Body of pancreas (tissue), 4 donors: ENCODE measurements around the gene TASP1. TPM values are rescaled to one million over a fixed set of nuclear protein-coding genes. Genes with fewer than 3 reads are reported as not detected.

ENCODE experiments used
- ATAC-seq: fragments of 150-250 bp; one replicate; pipeline ENCODE4 v1.9.1; 2016
- DNase-seq, 4 donors: peaks; one replicate each; pipeline ENCODE4 v3.0.0-alpha.2; 2019
- H3K27ac ChIP-seq, 4 donors: fragments of 200-600 bp; sonication (generic); 1 replicate in 3 of 4; 2 replicates in 1 of 4; pipeline versions ENCODE4 v1.5.1 to v1.6.1; 2016 to 2019; ENCODE audit warnings: mild to moderate bottlenecking in 1 of 4, mixed read lengths in 1 of 4, moderate library complexity in 1 of 4
- H3K27me3 ChIP-seq, 2 donors: fragments of 200-600 bp; sonication (generic); one replicate each; pipeline ENCODE4 v1.6.0; 2016; ENCODE audit warnings: mild to moderate bottlenecking in 1 of 2
- H3K36me3 ChIP-seq, 2 donors: fragments of 200-600 bp; sonication (generic); replicated peaks in 1 of 2; 2 replicates each; pipeline ENCODE4 v1.5.1; 2016; ENCODE audit warnings: low read depth in 2 of 2; ENCODE audit not compliant: insufficient read depth in 1 of 2
- H3K4me1 ChIP-seq: fragments of 200-600 bp; sonication (generic); one replicate; pipeline ENCODE4 v1.6.0; 2016
- H3K4me3 ChIP-seq, 2 donors: fragments of 200-600 bp; sonication (generic); 1 replicate in 1 of 2; 2 replicates in 1 of 2; pipeline ENCODE4 v1.5.1; 2016 to 2019
- H3K9me3 ChIP-seq, 3 donors: fragments of 200-600 bp; sonication (generic); 1 replicate in 2 of 3; 2 replicates in 1 of 3; pipeline ENCODE4 v1.5.1; 2016
- CTCF ChIP-seq, 7 experiments: fragments of 450-650 bp in 4 of 7; fragments of 200-600 bp in 3 of 7; sonication (generic) in 3 of 7; IDR thresholded peaks; one replicate each; pipeline ENCODE4 v1.5.1; 2016 to 2019; ENCODE audit warnings: antibody characterized with exemption in 7 of 7
- POLR2A ChIP-seq, 3 donors: fragments of 450-650 bp; IDR thresholded peaks; one replicate each; pipeline ENCODE4 v1.6.1; 2016; ENCODE audit warnings: antibody characterized with exemption in 3 of 3, mild to moderate bottlenecking in 2 of 3
- WGBS, 2 donors: methylation state at CpG; one replicate each; pipeline ENCODE4 v1.1.5; 2017; 5-methylcytosine and 5-hydroxymethylcytosine counted together
- intact Hi-C: fragments of 100-400 bp; cut with DNase I; formaldehyde crosslinking; loops from one replicate; pipeline ENCODE4 v1.15.1; 2023
- total RNA-seq, 2 donors: library from RNA; depleted of rRNA; stranded (reverse); fragments of >200 nt; gene quantifications; one replicate each; pipeline ENCODE4 v1.1.0, GENCODE V29; 2016

TASP1 gene
- total RNA-seq, 2 donors from 2014 or later = 8.0 to 11.5 TPM

DNA sequence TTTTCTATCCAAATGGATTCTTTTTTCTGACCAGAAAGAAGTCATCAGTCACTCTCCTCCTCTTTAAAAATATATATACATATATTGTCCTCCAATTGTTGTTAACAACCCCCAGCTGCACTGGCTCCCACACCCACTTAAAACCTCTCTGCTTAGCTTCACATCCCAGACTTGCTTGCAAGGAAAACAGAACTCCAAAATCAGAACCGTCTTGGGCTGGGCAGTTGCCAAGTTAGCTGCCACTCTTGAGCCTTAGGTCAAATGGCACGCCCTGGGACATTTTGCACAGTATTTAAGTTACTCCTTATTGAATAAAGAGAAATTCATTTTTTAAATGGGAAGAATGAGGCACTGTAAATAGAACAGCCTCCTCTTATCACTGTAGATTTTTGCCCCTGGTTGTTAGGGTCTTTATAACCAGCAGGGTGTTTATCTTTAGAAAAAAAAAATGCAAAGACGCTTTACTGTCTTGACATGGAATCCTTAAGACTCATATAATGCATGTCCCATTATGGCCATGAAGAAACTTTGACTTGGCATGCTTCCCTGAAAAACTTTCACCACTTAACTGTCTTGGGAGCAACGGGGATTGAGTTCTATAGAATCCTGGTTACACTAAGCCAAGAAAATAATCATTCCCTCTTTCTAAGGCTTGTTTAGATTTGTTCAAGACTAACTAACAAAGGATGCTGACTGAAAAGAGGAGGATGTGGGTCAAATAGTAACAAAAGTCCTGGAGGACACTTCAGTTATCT lies 213.2 kb downstream of the TASP1 start:
- Histone ChIP-seq H3K27me3 (no peaks in the 10 kb centered on the region), H3K36me3 (no peaks in the 10 kb centered on the region), H3K27ac (no peak overlapping the region), H3K4me3 (no peak overlapping the region), H3K4me1 (no peaks in the 10 kb centered on the region), H3K9me3 (no peaks in the 10 kb centered on the region)
- no peak for TF ChIP-seq CTCF (IDR thresholded peaks at IDR 0.05)
- TF ChIP-seq POLR2A (IDR thresholded peaks at IDR 0.05) = no peak
- peak in 2 of 4 donors; percentile 14 to 15 for DNase-seq
- WGBS, 2 donors = 55 to 66% methylated on average over 4 of the region's 4 CpGs
- no peak for ATAC-seq
- intact Hi-C loops = no loop called here

GRCh38 chr20:13424174-13424833 lies 214.4 kb downstream of the TASP1 start:
- no peak overlapping the region for H3K4me3 ChIP-seq
- H3K9me3 ChIP-seq = no peaks in the 10 kb centered on the region
- WGBS, 2 donors = 72 to 77% methylated on average over 5 of the region's 5 CpGs
- DNase-seq (peak in 2 of 4 donors; percentile 5 to 8), ATAC-seq (peak; percentile 63)
- intact Hi-C loops = no loop called here
- H3K4me1 ChIP-seq = no peaks in the 10 kb centered on the region
- TF ChIP-seq POLR2A (IDR thresholded peaks at IDR 0.05) (no peak), CTCF (IDR thresholded peaks at IDR 0.05) (no peak)
- H3K36me3 ChIP-seq = no peaks in the 10 kb centered on the region
- H3K27me3 ChIP-seq = no peaks in the 10 kb centered on the region
- no peak overlapping the region for H3K27ac ChIP-seq

GRCh38 chr20:13423472-13424173 lies 215.1 kb downstream of the TASP1 start:
- Histone ChIP-seq H3K4me1 (no peaks in the 10 kb centered on the region), H3K36me3 (no peaks in the 10 kb centered on the region), H3K27ac (no peak overlapping the region), H3K9me3 (no peaks in the 10 kb centered on the region), H3K27me3 (no peaks in the 10 kb centered on the region), H3K4me3 (no peak overlapping the region)
- no peak for ATAC-seq
- intact Hi-C loops = no loop called here
- no peak for DNase-seq
- WGBS, 2 donors = 68 to 73% methylated on average over 4 of the region's 4 CpGs
- no peak for TF ChIP-seq POLR2A (IDR thresholded peaks at IDR 0.05)
- no peak for TF ChIP-seq CTCF (IDR thresholded peaks at IDR 0.05)

DNA sequence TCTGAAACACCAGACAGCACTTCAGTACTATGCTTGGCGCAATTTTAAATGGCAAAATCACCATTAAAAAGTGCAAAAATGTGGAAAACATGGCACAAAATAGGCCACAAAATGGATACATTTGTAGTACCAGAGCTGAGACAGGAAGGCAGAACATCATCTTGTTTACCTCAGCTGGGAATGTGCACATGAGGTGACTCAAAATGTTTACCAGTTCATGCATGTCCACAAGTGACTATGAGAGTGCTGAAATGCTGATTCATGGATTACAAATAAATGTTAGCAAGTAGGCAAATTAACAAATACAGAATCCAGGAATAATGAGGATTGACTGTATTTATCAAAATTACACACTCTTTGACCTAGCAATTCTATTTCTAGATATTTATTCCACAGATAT lies 216.1 kb downstream of the TASP1 start:
- Histone ChIP-seq H3K4me3 (no peak overlapping the region), H3K36me3 (no peaks in the 10 kb centered on the region), H3K27me3 (no peaks in the 10 kb centered on the region), H3K9me3 (no peaks in the 10 kb centered on the region), H3K4me1 (no peaks in the 10 kb centered on the region), H3K27ac (no peak overlapping the region)
- no peak for TF ChIP-seq POLR2A (IDR thresholded peaks at IDR 0.05)
- no peak for TF ChIP-seq CTCF (IDR thresholded peaks at IDR 0.05)
- ATAC-seq (no peak), DNase-seq (no peak)
- intact Hi-C loops = no loop called here
- WGBS, 2 donors = 96 to 100% methylated on average over 1 of the region's 1 CpG
